ENCODE results near the gene ARAP2. TPM values are rescaled to one million over a fixed set of nuclear protein-coding genes. Genes with fewer than 3 reads are reported as not detected.

ARAP2 gene
- total RNA-seq, 1 donor from 2014 or later = 59.1 TPM

DNA sequence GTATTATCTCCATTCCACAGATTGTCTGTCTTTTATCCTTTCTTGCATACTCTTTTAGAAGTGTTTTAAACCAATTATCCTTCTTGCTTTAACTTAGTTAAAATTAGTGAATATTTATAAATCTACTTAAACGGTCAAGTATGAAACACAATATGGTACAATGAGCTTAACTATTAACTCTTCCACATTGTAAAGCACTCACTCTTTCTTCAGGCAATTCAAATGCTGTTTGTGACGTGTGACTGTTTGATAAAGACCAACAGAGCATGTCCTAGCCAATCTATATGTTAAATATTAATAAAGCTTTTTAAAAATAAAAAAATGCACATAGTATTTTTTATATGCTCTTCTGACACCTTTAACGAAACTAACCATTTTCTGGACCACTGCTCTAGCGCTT lies 192.7 kb downstream of the ARAP2 start:
- TF ChIP-seq, protein P1, sequence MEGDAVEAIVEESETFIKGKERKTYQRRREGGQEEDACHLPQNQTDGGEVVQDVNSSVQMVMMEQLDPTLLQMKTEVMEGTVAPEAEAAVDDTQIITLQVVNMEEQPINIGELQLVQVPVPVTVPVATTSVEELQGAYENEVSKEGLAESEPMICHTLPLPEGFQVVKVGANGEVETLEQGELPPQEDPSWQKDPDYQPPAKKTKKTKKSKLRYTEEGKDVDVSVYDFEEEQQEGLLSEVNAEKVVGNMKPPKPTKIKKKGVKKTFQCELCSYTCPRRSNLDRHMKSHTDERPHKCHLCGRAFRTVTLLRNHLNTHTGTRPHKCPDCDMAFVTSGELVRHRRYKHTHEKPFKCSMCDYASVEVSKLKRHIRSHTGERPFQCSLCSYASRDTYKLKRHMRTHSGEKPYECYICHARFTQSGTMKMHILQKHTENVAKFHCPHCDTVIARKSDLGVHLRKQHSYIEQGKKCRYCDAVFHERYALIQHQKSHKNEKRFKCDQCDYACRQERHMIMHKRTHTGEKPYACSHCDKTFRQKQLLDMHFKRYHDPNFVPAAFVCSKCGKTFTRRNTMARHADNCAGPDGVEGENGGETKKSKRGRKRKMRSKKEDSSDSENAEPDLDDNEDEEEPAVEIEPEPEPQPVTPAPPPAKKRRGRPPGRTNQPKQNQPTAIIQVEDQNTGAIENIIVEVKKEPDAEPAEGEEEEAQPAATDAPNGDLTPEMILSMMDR (IDR thresholded peaks at IDR 0.05) = no peak
- no peaks in the 10 kb centered on the region for H3K4me1 Mint-ChIP-seq
- intact Hi-C loops (cut with micrococcal nuclease) = no loop called here
- no peak overlapping the region for H3K4me3 Mint-ChIP-seq
- ChIA-PET POLR2A (no interaction called here), CTCF (no interaction called here)
- H3K27me3 Mint-ChIP-seq = no peaks in the 10 kb centered on the region
- no peaks in the 10 kb centered on the region for H3K9me3 Mint-ChIP-seq
- no peaks in the 10 kb centered on the region for H3K36me3 Mint-ChIP-seq (ENCODE audit: low read depth)
- no peak for ATAC-seq (ENCODE audit: low read depth)
- no peak for DNase-seq
- no peak overlapping the region for H3K27ac Mint-ChIP-seq

DNA sequence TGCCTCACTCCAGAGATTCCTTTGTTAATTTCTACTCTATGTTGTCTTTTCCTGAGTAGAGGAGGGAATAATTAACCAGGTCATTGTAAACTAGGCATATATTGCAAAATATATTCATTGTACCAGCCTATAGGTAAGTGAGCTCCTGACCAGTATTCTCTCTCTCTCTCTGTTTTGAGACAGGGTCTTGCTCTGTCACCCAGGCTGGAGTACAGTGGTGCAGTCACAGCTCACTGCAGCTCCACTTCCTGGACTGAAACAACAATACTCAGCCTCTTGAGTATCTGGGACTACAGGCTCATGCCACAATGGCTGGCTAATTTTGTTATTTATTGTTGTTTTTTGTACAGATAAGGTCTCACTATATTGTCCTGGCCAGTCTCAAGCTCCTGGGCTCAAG lies 198.3 kb downstream of the ARAP2 start:
- peaks cover 3% of the 10 kb centered on the region for H3K9me3 Mint-ChIP-seq
- H3K36me3 Mint-ChIP-seq (ENCODE audit: low read depth) = no peaks in the 10 kb centered on the region
- POLR2A ChIA-PET = no interaction called here
- no peak overlapping the region for H3K27ac Mint-ChIP-seq
- no peaks in the 10 kb centered on the region for H3K4me1 Mint-ChIP-seq
- no peaks in the 10 kb centered on the region for H3K27me3 Mint-ChIP-seq
- TF ChIP-seq, protein P1 (IDR thresholded peaks at IDR 0.05) = no peak
- no peak overlapping the region for H3K4me3 Mint-ChIP-seq
- intact Hi-C loops (cut with micrococcal nuclease) = no loop called here
- CTCF ChIA-PET = no interaction called here
- DNase-seq (no peak), ATAC-seq (ENCODE audit: low read depth) (no peak)

DNA sequence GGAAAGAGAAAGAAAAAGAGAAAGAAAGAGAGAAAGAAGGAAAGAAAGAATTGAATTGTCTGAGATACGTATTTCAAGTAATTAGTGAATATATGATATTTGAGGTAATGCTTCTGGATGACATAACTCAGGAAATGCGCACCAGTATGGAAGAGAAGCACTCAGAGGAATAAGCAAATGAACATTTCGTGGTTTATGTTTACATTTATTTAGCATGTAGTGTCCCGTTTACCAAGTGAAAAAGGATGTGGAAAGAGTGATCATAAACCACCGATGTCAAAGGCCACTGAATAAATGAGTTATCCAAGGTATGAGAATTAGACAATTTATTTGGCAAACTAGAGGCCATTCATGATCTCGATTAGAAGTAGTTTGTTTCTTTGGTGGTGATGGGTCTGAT lies 200.4 kb downstream of the ARAP2 start:
- CTCF ChIA-PET = no interaction called here
- no peak for ATAC-seq (ENCODE audit: low read depth)

DNA sequence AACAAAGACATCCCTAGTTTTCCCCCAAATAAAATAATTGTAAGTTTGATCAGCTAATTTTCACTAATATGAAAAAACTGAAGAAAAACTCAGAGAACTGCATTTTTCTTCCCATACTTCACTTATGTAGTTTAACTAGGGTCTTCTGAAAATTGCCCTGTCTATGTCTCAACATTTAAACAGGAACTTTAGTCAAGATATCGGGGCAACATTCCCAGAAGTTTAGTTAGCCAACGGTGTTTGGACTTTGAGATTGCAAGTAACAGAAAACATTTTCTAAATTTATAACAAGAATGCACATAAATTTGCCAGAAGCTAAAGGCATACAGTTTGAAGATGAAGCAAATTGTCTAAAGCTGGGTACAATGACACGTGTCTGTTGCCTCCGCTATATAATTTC lies 201.1 kb downstream of the ARAP2 start:
- no peak overlapping the region for H3K4me3 Mint-ChIP-seq
- ATAC-seq (ENCODE audit: low read depth) = no peak
- intact Hi-C loops (cut with micrococcal nuclease) = no loop called here
- DNase-seq = no peak
- no peaks in the 10 kb centered on the region for H3K4me1 Mint-ChIP-seq
- CTCF ChIA-PET = no interaction called here
- H3K27me3 Mint-ChIP-seq = no peaks in the 10 kb centered on the region
- POLR2A ChIA-PET = no interaction called here
- H3K36me3 Mint-ChIP-seq (ENCODE audit: low read depth) = no peaks in the 10 kb centered on the region
- peaks cover 3% of the 10 kb centered on the region for H3K9me3 Mint-ChIP-seq
- H3K27ac Mint-ChIP-seq = no peak overlapping the region
- TF ChIP-seq, protein P1 (IDR thresholded peaks at IDR 0.05) = no peak

More for the DNA sequence above, 200.4 kb downstream of the ARAP2 start:
- H3K27ac Mint-ChIP-seq = no peak overlapping the region
- POLR2A ChIA-PET = no interaction called here
- H3K9me3 Mint-ChIP-seq = peaks cover 3% of the 10 kb centered on the region
- no peak for DNase-seq
- H3K36me3 Mint-ChIP-seq (ENCODE audit: low read depth) = no peaks in the 10 kb centered on the region
- TF ChIP-seq, protein P1 (IDR thresholded peaks at IDR 0.05) = no peak
- H3K4me3 Mint-ChIP-seq = no peak overlapping the region
- no peaks in the 10 kb centered on the region for H3K27me3 Mint-ChIP-seq
- H3K4me1 Mint-ChIP-seq = no peaks in the 10 kb centered on the region
- intact Hi-C loops (cut with micrococcal nuclease) = no loop called here

DNA sequence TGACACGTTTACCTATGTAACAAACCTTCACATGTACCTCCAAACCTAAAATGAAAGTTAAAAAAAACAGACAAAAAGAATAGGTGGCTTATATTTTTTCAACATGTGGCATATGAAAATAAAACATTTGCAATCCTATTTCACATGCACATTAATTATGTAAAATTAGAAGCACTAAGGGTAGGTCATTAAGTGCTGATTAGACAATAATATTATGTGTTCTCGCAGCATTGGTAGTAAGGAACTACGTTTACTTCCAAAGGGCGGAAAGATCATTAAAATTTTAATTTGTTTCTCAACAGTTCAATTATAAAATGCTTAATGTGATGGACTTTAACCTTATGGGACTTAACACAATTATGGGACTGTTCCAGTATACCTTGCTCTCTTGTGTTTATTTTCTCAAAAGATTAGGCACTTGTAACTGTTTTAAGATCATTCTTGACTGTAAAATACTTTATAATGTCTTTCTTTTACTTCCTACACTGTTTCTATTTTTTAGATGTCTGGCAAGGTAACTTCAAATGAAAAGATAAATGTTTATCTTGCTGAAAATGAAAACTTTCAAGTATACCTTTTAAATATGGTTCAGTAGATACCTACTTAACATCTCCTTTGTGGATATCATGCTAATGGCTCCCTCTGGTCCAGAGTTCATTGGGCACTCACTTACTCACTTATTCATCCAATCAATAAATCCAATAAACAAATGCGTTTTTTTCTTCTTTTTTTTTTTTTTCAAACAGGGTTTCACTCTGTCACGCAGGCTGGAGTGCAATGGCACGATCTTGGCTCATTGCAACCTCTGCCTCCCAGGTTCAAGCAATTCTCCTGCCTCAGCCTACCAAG lies 202.0 kb downstream of the ARAP2 start:
- Mint-ChIP-seq H3K9me3 (peaks cover 3% of the 10 kb centered on the region), H3K4me1 (no peaks in the 10 kb centered on the region), H3K27me3 (no peaks in the 10 kb centered on the region), H3K4me3 (no peak overlapping the region), H3K27ac (no peak overlapping the region), H3K36me3 (ENCODE audit: low read depth) (no peaks in the 10 kb centered on the region)
- TF ChIP-seq, protein P1 (IDR thresholded peaks at IDR 0.05) = no peak
- ATAC-seq (ENCODE audit: low read depth) (no peak), DNase-seq (no peak)
- ChIA-PET CTCF (no interaction called here), POLR2A (no interaction called here)
- intact Hi-C loops (cut with micrococcal nuclease) = no loop called here
